Cardiac fibroblast (primary cell): ENCODE measurements around the gene CYB5R2.

Source experiments
- DNase-seq, 2 donors: peaks; one replicate each; pipeline versions ENCODE4 v3.0.0 to v3.0.0-alpha.2; 2010; ENCODE audit warnings: low read depth in 2 of 2
- H3K4me3 ChIP-seq, 2 donors: replicated peaks in 1 of 2; 1 replicate in 1 of 2; 2 replicates in 1 of 2; pipeline ENCODE4 v1.5.1; 2011; ENCODE audit warnings: low read depth in 2 of 2, low read length in 2 of 2, mild to moderate bottlenecking in 2 of 2, moderate library complexity in 1 of 2
- CTCF ChIP-seq: IDR thresholded peaks from one replicate; pipeline ENCODE4 v1.5.1; 2011; ENCODE audit warnings: low read depth, mild to moderate bottlenecking, low read length, inconsistent platforms

The CYB5R2 gene

GRCh38 chr11:7642747-7643146, 30.6 kb downstream of the CYB5R2 start:
- no peak overlapping the region for H3K4me3 ChIP-seq
- no peak for DNase-seq
- no peak for TF ChIP-seq CTCF

GRCh38 chr11:7640816-7641215, 32.5 kb downstream of the CYB5R2 start:
- TF ChIP-seq CTCF: no peak
- no peak for DNase-seq

GRCh38 chr11:7639643-7640025, 33.7 kb downstream of the CYB5R2 start:
- H3K4me3 ChIP-seq: no peak overlapping the region
- TF ChIP-seq CTCF: no peak
- no peak for DNase-seq

More at GRCh38 chr11:7640816-7641215, 32.5 kb downstream of the CYB5R2 start:
- no peak overlapping the region for H3K4me3 ChIP-seq

GRCh38 chr11:7638710-7639642, 34.3 kb downstream of the CYB5R2 start:
- no peak for TF ChIP-seq CTCF
- peak in 1 of 2 donors; percentile 43 for DNase-seq
- no peak overlapping the region for H3K4me3 ChIP-seq

GRCh38 chr11:7637447-7638157, 35.7 kb downstream of the CYB5R2 start:
- TF ChIP-seq CTCF: no peak
- H3K4me3 ChIP-seq: no peak overlapping the region
- peak; percentile 91 to 96 for DNase-seq

- DNase-seq: no peak
- TF ChIP-seq CTCF: no peak
- no peak overlapping the region for H3K4me3 ChIP-seq
Measured at GRCh38 chr11:7636350-7636749, 37.0 kb downstream of the CYB5R2 start.
